Anterior cingulate cortex (tissue), 58 donors: ENCODE results near the gene IFNAR2.
"Not testable (repeated sequence)": the region's sequence is repeated elsewhere in the genome, so short reads cannot be mapped to it uniquely, and the experiment has no call there.

Experiments used
- DNase-seq, 58 donors: peaks; one replicate each; lab custom pipeline; 2025; lab: John Stamatoyannopoulos, UW

Gene IFNAR2

GRCh38 chr21:33240404-33240803 is 10.7 kb downstream of the IFNAR2 start:
- no peak for DNase-seq

- no peak for DNase-seq
Measured at GRCh38 chr21:33241846-33242245, 12.1 kb downstream of the IFNAR2 start.

- DNase-seq: not testable (repeated sequence)
Measured at GRCh38 chr21:33242846-33243245, 13.1 kb downstream of the IFNAR2 start.

GRCh38 chr21:33244082-33244778 is 14.5 kb downstream of the IFNAR2 start:
- DNase-seq: no peak

GRCh38 chr21:33244779-33245105 is 15.0 kb downstream of the IFNAR2 start:
- no peak for DNase-seq

GRCh38 chr21:33245289-33245918 is 15.7 kb downstream of the IFNAR2 start:
- no peak for DNase-seq

- no peak for DNase-seq
Measured at GRCh38 chr21:33246506-33246905, 16.8 kb downstream of the IFNAR2 start.

GRCh38 chr21:33246963-33247362 is 17.2 kb downstream of the IFNAR2 start:
- DNase-seq: no peak

- DNase-seq: no peak
Measured at GRCh38 chr21:33247599-33247998, 17.9 kb downstream of the IFNAR2 start.

GRCh38 chr21:33249331-33250002 is 19.7 kb downstream of the IFNAR2 start:
- DNase-seq: no peak

GRCh38 chr21:33251119-33251518 is 21.4 kb downstream of the IFNAR2 start:
- no peak for DNase-seq

GRCh38 chr21:33253382-33253781 is 23.6 kb downstream of the IFNAR2 start:
- DNase-seq: not testable (repeated sequence)

- no peak for DNase-seq
Measured at GRCh38 chr21:33254766-33255165, 25.0 kb downstream of the IFNAR2 start.

GRCh38 chr21:33255404-33255803 is 25.7 kb downstream of the IFNAR2 start:
- no peak for DNase-seq

- DNase-seq: no peak
Measured at GRCh38 chr21:33256019-33256418, 26.3 kb downstream of the IFNAR2 start.

GRCh38 chr21:33257094-33257803 is 27.5 kb downstream of the IFNAR2 start:
- DNase-seq: no peak

GRCh38 chr21:33258475-33258874 is 28.7 kb downstream of the IFNAR2 start:
- no peak for DNase-seq

- DNase-seq: no peak
Measured at GRCh38 chr21:33259428-33259827, 29.7 kb downstream of the IFNAR2 start.

- DNase-seq: peak in 15 of 58 donors; percentile 1 to 40 (median 5)
Measured at GRCh38 chr21:33259995-33260394, 30.3 kb downstream of the IFNAR2 start.

GRCh38 chr21:33261635-33262034 is 31.9 kb downstream of the IFNAR2 start:
- peak in 2 of 58 donors; percentile 17 to 33 for DNase-seq

- DNase-seq: no peak
Measured at GRCh38 chr21:33262921-33263320, 33.2 kb downstream of the IFNAR2 start.
